22Rv1 (cell line): ENCODE measurements around the gene RAB12.

ENCODE experiments used
- ZFX ChIP-seq: fragments of 450-650 bp; IDR thresholded peaks from 2 replicates; pipeline ENCODE4 v1.6.1; 2017; ENCODE audit warnings: antibody characterized with exemption, borderline replicate concordance
- TF ChIP-seq, protein P1 (sequence below): fragments of 450-650 bp; IDR thresholded peaks from 2 replicates; pipeline ENCODE4 v1.5.1; 2017; ENCODE audit warnings: mild to moderate bottlenecking

DNA sequence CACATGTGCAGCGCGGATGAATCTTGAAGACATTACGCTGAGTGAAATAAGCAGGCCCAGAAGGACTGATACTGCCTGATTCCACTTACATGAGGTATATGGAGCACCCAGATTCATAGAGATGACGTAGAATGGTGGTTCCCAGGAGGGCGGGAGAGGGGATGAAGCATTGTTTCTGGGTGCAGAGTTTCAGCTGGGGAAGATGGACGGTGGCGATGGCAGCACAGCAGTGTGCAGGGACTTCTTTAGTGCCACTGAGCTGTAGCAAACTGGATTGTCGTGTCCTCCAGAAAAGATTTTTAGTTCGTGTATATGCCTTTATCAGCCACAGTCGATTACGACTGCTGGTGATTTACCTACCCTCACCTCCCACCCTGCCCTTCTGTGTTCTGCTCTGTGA lies 30.5 kb downstream of the RAB12 start:
- TF ChIP-seq, protein P1, sequence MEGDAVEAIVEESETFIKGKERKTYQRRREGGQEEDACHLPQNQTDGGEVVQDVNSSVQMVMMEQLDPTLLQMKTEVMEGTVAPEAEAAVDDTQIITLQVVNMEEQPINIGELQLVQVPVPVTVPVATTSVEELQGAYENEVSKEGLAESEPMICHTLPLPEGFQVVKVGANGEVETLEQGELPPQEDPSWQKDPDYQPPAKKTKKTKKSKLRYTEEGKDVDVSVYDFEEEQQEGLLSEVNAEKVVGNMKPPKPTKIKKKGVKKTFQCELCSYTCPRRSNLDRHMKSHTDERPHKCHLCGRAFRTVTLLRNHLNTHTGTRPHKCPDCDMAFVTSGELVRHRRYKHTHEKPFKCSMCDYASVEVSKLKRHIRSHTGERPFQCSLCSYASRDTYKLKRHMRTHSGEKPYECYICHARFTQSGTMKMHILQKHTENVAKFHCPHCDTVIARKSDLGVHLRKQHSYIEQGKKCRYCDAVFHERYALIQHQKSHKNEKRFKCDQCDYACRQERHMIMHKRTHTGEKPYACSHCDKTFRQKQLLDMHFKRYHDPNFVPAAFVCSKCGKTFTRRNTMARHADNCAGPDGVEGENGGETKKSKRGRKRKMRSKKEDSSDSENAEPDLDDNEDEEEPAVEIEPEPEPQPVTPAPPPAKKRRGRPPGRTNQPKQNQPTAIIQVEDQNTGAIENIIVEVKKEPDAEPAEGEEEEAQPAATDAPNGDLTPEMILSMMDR: no peak
- no peak for TF ChIP-seq ZFX
